Smooth muscle cell (in vitro differentiated cells): ENCODE results near the gene VIPR1. TPM values are rescaled to one million over a fixed set of nuclear protein-coding genes. Genes with fewer than 3 reads are reported as not detected.

ENCODE experiments used
- DNase-seq: peaks from one replicate; lab custom pipeline; 2025; ENCODE audit not compliant: unreplicated experiment; lab: John Stamatoyannopoulos, UW
- H2AFZ ChIP-seq: fragments of 200-600 bp; sonication (generic); 2 replicates; pipeline ENCODE4 v1.6.0; 2016; ENCODE audit warnings: antibody characterized with exemption, low read depth, mild to moderate bottlenecking
- H3F3A ChIP-seq: fragments of 200-600 bp; sonication (generic); 2 replicates; pipeline ENCODE4 v1.6.0; 2017; ENCODE audit warnings: antibody characterized with exemption, low read depth
- H3K27ac ChIP-seq: fragments of 200-600 bp; sonication (generic); 2 replicates; pipeline ENCODE4 v1.5.1; 2016; ENCODE audit warnings: low read depth, mild to moderate bottlenecking
- H3K27me3 ChIP-seq: fragments of 200-600 bp; sonication (generic); 2 replicates; pipeline ENCODE4 v1.6.1; 2016; ENCODE audit warnings: low read depth, mild to moderate bottlenecking
- H3K36me3 ChIP-seq: fragments of 200-600 bp; sonication (generic); 2 replicates; pipeline ENCODE4 v1.5.1; 2016; ENCODE audit warnings: low read depth
- H3K4me1 ChIP-seq: fragments of 200-600 bp; sonication (generic); 2 replicates; pipeline ENCODE4 v1.5.1; 2016; ENCODE audit warnings: low read depth
- H3K4me2 ChIP-seq: fragments of 200-600 bp; sonication (generic); 2 replicates; pipeline ENCODE4 v1.6.0; 2016; ENCODE audit warnings: mild to moderate bottlenecking
- H3K4me3 ChIP-seq: fragments of 200-600 bp; sonication (generic); 2 replicates; pipeline ENCODE4 v1.5.1; 2016; ENCODE audit warnings: mild to moderate bottlenecking
- H3K79me2 ChIP-seq: fragments of 200-600 bp; sonication (generic); 2 replicates; pipeline ENCODE4 v1.6.0; 2016; ENCODE audit warnings: low read depth, mild to moderate bottlenecking
- H3K9ac ChIP-seq: fragments of 200-600 bp; sonication (generic); 2 replicates; pipeline ENCODE4 v1.6.0; 2016; ENCODE audit warnings: low read depth
- H3K9me3 ChIP-seq: fragments of 200-600 bp; sonication (generic); replicated peaks from 2 replicates; pipeline ENCODE4 v1.5.1; 2016; ENCODE audit warnings: low read depth
- H4K20me1 ChIP-seq: fragments of 200-600 bp; sonication (generic); 2 replicates; pipeline ENCODE4 v1.6.0; 2016; ENCODE audit warnings: low read depth
- CTCF ChIP-seq: fragments of 200-600 bp; sonication (generic); IDR thresholded peaks from 2 replicates; pipeline ENCODE4 v1.5.1; 2017; ENCODE audit warnings: borderline replicate concordance, mild to moderate bottlenecking, antibody characterized with exemption; ENCODE audit not compliant: insufficient read depth, poor library complexity, severe bottlenecking
- WGBS: methylation state at CpG from one replicate; pipeline ENCODE4 v1.1.7; 2016; ENCODE audit warnings: low lambda C conversion rate; 5-methylcytosine and 5-hydroxymethylcytosine counted together
- polyA plus RNA-seq: library from polyadenylated mRNA; unstranded; fragments of >200 nt; fragmentation: Nextera tagmentation; extraction: Ambion mirVana; gene quantifications from 2 replicates; pipeline ENCODE4 v1.2.1, GENCODE V29; 2016
- total RNA-seq: library from RNA; depleted of rRNA; stranded (reverse); fragments of >200 nt; gene quantifications from 2 replicates; pipeline ENCODE4 v1.2.3, GENCODE V29; 2014

Gene VIPR1
- total and polyA plus RNA-seq, 2 experiments from 2014 or later: 0.86 to 1.3 TPM

DNA sequence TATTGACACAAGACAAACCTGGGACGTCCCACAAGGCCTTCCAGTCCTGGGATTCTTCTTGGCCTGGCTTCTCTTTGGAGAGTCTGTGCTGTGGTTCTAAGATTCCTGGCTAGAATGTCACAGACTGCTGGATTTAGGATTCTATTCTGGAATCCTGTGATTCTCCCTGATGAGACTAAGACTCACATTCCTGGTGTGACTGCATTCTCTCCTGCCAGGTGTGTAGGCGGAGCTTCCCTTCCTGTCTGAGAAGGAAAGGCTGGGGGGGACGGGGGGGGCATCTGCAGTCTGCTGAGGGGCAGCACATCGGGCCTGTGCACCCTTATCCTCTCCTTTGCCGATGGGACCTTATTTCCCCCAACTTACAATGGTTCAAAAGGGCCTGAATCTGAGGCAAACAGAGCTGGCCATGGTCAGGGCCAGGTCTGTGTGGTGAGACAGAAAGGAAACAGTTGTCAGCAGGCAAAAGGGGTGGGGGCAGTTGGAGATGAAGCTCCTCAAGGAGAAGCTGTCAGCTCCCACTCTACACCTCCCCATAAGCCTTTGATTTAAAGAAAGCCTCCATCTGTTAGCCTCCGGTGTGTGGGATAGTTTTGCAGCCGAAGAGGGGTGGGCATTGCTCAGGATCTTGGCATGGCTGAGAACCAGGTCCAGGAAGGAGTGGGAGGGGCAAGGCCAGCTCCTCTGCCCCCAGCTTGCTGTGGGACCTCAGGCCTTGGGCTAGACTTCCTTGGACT, 30.9 kb downstream of the VIPR1 start:
- no peaks in the 10 kb centered on the region for H3F3A ChIP-seq
- H3K27me3 ChIP-seq: no peaks in the 10 kb centered on the region
- no peak overlapping the region for H3K4me2 ChIP-seq
- no peak overlapping the region for H3K4me3 ChIP-seq
- no peaks in the 10 kb centered on the region for H4K20me1 ChIP-seq
- no peak overlapping the region for H3K9ac ChIP-seq
- no peaks in the 10 kb centered on the region for H3K79me2 ChIP-seq
- no peak overlapping the region for H3K27ac ChIP-seq
- H3K4me1 ChIP-seq: no peaks in the 10 kb centered on the region
- H3K36me3 ChIP-seq: no peaks in the 10 kb centered on the region
- TF ChIP-seq CTCF: no peak
- no peak for DNase-seq
- H3K9me3 ChIP-seq: no peaks in the 10 kb centered on the region
- 47% methylated on average over 7 of the region's 7 CpGs for WGBS
- no peak overlapping the region for H2AFZ ChIP-seq

GRCh38 chr3:42535981-42536784, 33.7 kb downstream of the VIPR1 start:
- 85% methylated on average over 35 of the region's 35 CpGs for WGBS
- Histone ChIP-seq H3K27me3 (no peaks in the 10 kb centered on the region), H3K27ac (no peak overlapping the region), H3F3A (no peaks in the 10 kb centered on the region), H3K79me2 (no peaks in the 10 kb centered on the region), H3K36me3 (no peaks in the 10 kb centered on the region), H3K4me1 (no peaks in the 10 kb centered on the region), H4K20me1 (no peaks in the 10 kb centered on the region), H3K9ac (no peak overlapping the region), H2AFZ (no peak overlapping the region), H3K4me2 (no peak overlapping the region), H3K9me3 (no peaks in the 10 kb centered on the region), H3K4me3 (no peak overlapping the region)
- peak; percentile 40 for TF ChIP-seq CTCF
- DNase-seq: no peak

- no peak overlapping the region for H3K4me2 ChIP-seq
- H2AFZ ChIP-seq: no peak overlapping the region
- H3K79me2 ChIP-seq: no peaks in the 10 kb centered on the region
- DNase-seq: no peak
- H3K36me3 ChIP-seq: no peaks in the 10 kb centered on the region
- no peak overlapping the region for H3K27ac ChIP-seq
- TF ChIP-seq CTCF: no peak
- no peaks in the 10 kb centered on the region for H3F3A ChIP-seq
- no peak overlapping the region for H3K9ac ChIP-seq
- H3K4me1 ChIP-seq: no peaks in the 10 kb centered on the region
- no peak overlapping the region for H3K4me3 ChIP-seq
- no peaks in the 10 kb centered on the region for H3K9me3 ChIP-seq
- no peaks in the 10 kb centered on the region for H3K27me3 ChIP-seq
- H4K20me1 ChIP-seq: no peaks in the 10 kb centered on the region
Measured at GRCh38 chr3:42537350-42537749, 34.9 kb downstream of the VIPR1 start.
